Ishikawa (cell line): ENCODE results near the gene BABAM2.

ENCODE experiments used
- CEBPB ChIP-seq: IDR thresholded peaks from 2 replicates; pipeline ENCODE4 v1.6.1; 2012
- CREB1 ChIP-seq: IDR thresholded peaks from 2 replicates; pipeline ENCODE4 v1.6.1; 2012; ENCODE audit warnings: low read depth
- EGR1 ChIP-seq: IDR thresholded peaks from 2 replicates; pipeline ENCODE4 v1.6.1; 2012
- EP300 ChIP-seq: IDR thresholded peaks from 2 replicates; pipeline ENCODE4 v1.6.1; 2012; ENCODE audit warnings: borderline replicate concordance
- FOXM1 ChIP-seq: IDR thresholded peaks from 2 replicates; pipeline ENCODE4 v1.6.1; 2012; ENCODE audit warnings: low read depth, borderline replicate concordance
- NFIC ChIP-seq: IDR thresholded peaks from 2 replicates; pipeline ENCODE4 v1.6.1; 2012
- RAD21 ChIP-seq: IDR thresholded peaks from 2 replicates; pipeline ENCODE4 v1.6.1; 2012; ENCODE audit warnings: low read depth
- TAF1 ChIP-seq: IDR thresholded peaks from 2 replicates; pipeline ENCODE4 v1.6.1; 2012; ENCODE audit warnings: low read depth, mild to moderate bottlenecking
- TCF12 ChIP-seq: IDR thresholded peaks from 2 replicates; pipeline ENCODE4 v1.6.1; 2012; ENCODE audit warnings: low read depth
- TEAD4 ChIP-seq: IDR thresholded peaks from 2 replicates; pipeline ENCODE4 v1.6.1; 2012
- YY1 ChIP-seq: IDR thresholded peaks from 2 replicates; pipeline ENCODE4 v1.6.1; 2012; ENCODE audit warnings: low read depth
- ZBTB7A ChIP-seq: IDR thresholded peaks from 2 replicates; pipeline ENCODE4 v1.6.1; 2012; ENCODE audit warnings: low read depth
- TF ChIP-seq, protein P1 (sequence below): IDR thresholded peaks from 2 replicates; pipeline ENCODE4 v1.6.1; 2012
- TF ChIP-seq, protein P2 (sequence below): IDR thresholded peaks from 2 replicates; pipeline ENCODE4 v1.6.1; 2012
- TF ChIP-seq, protein P3 (sequence below): IDR thresholded peaks from 2 replicates; pipeline ENCODE4 v1.6.1; 2012; ENCODE audit warnings: low read depth, mild to moderate bottlenecking

The BABAM2 gene

GRCh38 chr2:28312307-28313219 is 422.0 kb downstream of the BABAM2 start:
- TF ChIP-seq EGR1 (no peak), CREB1 (no peak), CEBPB (no peak), TAF1 (no peak), EP300 (no peak), TEAD4 (no peak), NFIC (no peak)

- TF ChIP-seq, protein P1, sequence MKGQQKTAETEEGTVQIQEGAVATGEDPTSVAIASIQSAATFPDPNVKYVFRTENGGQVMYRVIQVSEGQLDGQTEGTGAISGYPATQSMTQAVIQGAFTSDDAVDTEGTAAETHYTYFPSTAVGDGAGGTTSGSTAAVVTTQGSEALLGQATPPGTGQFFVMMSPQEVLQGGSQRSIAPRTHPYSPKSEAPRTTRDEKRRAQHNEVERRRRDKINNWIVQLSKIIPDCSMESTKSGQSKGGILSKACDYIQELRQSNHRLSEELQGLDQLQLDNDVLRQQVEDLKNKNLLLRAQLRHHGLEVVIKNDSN, result no peak
- TF ChIP-seq, protein P2, sequence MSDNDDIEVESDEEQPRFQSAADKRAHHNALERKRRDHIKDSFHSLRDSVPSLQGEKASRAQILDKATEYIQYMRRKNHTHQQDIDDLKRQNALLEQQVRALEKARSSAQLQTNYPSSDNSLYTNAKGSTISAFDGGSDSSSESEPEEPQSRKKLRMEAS, result no peak
- TF ChIP-seq TAF1 (no peak), TEAD4 (no peak), FOXM1 (no peak), NFIC (no peak), CREB1 (no peak)
Observed at GRCh38 chr2:28313220-28313784, 422.8 kb downstream of the BABAM2 start.

- no peak for TF ChIP-seq CREB1
- TF ChIP-seq NFIC, result no peak
- no peak for TF ChIP-seq EP300
- TF ChIP-seq CEBPB, result no peak
- TF ChIP-seq, protein P1, result no peak
- TF ChIP-seq, protein P3, sequence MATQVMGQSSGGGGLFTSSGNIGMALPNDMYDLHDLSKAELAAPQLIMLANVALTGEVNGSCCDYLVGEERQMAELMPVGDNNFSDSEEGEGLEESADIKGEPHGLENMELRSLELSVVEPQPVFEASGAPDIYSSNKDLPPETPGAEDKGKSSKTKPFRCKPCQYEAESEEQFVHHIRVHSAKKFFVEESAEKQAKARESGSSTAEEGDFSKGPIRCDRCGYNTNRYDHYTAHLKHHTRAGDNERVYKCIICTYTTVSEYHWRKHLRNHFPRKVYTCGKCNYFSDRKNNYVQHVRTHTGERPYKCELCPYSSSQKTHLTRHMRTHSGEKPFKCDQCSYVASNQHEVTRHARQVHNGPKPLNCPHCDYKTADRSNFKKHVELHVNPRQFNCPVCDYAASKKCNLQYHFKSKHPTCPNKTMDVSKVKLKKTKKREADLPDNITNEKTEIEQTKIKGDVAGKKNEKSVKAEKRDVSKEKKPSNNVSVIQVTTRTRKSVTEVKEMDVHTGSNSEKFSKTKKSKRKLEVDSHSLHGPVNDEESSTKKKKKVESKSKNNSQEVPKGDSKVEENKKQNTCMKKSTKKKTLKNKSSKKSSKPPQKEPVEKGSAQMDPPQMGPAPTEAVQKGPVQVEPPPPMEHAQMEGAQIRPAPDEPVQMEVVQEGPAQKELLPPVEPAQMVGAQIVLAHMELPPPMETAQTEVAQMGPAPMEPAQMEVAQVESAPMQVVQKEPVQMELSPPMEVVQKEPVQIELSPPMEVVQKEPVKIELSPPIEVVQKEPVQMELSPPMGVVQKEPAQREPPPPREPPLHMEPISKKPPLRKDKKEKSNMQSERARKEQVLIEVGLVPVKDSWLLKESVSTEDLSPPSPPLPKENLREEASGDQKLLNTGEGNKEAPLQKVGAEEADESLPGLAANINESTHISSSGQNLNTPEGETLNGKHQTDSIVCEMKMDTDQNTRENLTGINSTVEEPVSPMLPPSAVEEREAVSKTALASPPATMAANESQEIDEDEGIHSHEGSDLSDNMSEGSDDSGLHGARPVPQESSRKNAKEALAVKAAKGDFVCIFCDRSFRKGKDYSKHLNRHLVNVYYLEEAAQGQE, result no peak
- TF ChIP-seq EGR1, result no peak
- TF ChIP-seq YY1, result no peak
- TF ChIP-seq, protein P2, result no peak
- TF ChIP-seq FOXM1, result no peak
- no peak for TF ChIP-seq TAF1
- no peak for TF ChIP-seq TEAD4
- no peak for TF ChIP-seq TCF12
- TF ChIP-seq ZBTB7A, result no peak
- TF ChIP-seq RAD21, result no peak
Observed at GRCh38 chr2:28314968-28315367, 424.4 kb downstream of the BABAM2 start.

- TF ChIP-seq FOXM1 (no peak), ZBTB7A (no peak), EGR1 (no peak), CREB1 (no peak), TCF12 (no peak), NFIC (no peak), YY1 (no peak), RAD21 (no peak)
- TF ChIP-seq, protein P3, result no peak
- TF ChIP-seq, protein P1, result no peak
Observed at GRCh38 chr2:28316546-28317335, 426.2 kb downstream of the BABAM2 start.

DNA sequence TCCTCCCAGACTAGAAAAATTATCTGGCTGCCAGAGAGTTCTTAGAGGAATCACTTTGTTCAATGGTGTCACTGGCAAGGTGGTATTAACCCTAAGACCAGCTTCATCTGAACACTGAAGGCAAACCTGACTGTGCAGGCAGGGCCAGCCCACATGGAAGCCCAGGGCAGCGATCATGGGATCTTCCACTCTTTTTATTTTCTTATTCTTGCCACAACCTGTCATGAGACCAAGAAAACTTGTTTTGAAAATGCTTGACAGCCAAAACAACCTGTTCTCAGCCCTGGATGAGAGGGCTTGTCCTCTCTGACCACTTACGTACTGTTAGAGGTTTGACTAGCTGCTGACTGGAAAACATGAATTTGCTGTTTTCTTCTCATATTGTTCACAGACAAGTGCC is 426.9 kb downstream of the BABAM2 start:
- no peak for TF ChIP-seq ZBTB7A
- TF ChIP-seq, protein P1, result no peak
- TF ChIP-seq, protein P3, result no peak
- no peak for TF ChIP-seq NFIC
- TF ChIP-seq TAF1, result no peak
- no peak for TF ChIP-seq EP300
- TF ChIP-seq TCF12, result no peak
- no peak for TF ChIP-seq FOXM1
- TF ChIP-seq TEAD4, result no peak
- TF ChIP-seq CEBPB, result no peak
- TF ChIP-seq RAD21, result no peak
- no peak for TF ChIP-seq CREB1
- TF ChIP-seq EGR1, result no peak
- TF ChIP-seq YY1, result no peak
- TF ChIP-seq, protein P2, result no peak
